HG02884 (cell line): ENCODE data around the gene CFAP61.

Experiments
- ATAC-seq: cut with Tn5 transposase; IDR thresholded peaks from one replicate; pipeline ENCODE4 v1.9.1; 2021; ENCODE audit warnings: mild to moderate bottlenecking, moderate library complexity; ENCODE audit not compliant: unreplicated experiment

The CFAP61 gene

DNA sequence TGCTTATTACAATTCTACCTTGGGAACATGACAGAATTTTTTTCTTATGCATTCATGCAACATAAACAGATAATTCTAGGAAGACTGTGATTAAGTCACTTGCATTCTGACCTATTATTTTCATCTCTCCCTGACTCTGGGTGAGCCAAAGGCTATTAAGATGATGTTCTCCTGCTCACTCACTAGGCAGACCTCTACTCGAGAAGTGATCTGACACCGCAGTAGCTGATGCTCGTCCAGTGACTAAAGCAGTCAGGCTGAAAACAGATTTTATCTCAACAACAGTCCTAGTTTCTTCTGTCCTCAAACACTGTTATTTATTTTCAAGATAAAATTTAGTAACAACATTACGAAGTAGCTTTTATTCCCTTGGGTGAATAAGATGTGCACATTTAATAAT is 17.8 kb upstream of the CFAP61 start:
- no peak for ATAC-seq

DNA sequence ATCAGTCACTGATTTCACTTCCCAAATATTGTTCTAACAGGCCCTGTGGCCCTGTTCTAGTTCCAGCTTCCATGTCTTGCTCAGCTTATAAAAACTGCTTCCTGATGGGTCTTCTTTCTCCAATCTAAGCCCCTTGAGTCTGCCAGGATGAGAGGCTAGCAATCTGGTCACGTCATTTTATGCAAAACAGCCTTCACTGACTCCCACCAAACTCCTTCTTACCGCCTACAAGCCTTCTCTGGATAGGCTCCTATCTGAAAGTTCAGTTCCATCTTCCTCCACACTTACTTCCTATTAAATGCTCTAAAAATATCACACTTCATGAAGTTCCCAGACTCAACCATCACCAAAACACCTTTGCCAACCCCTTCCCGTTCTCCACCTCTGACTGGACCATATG is 15.6 kb upstream of the CFAP61 start:
- no peak for ATAC-seq

- no peak for ATAC-seq
These were observed 14.4 kb upstream of the CFAP61 start for GRCh38 chr20:20037960-20038359.

GRCh38 chr20:20038586-20038985 is 13.7 kb upstream of the CFAP61 start:
- ATAC-seq, result no peak

- no peak for ATAC-seq
These were observed 12.5 kb upstream of the CFAP61 start for GRCh38 chr20:20039752-20040387.

GRCh38 chr20:20051767-20052073 is 612 bp upstream of the CFAP61 start:
- peak; percentile 19 for ATAC-seq

GRCh38 chr20:20060234-20060998 is 8.1 kb downstream of the CFAP61 start:
- no peak for ATAC-seq

DNA sequence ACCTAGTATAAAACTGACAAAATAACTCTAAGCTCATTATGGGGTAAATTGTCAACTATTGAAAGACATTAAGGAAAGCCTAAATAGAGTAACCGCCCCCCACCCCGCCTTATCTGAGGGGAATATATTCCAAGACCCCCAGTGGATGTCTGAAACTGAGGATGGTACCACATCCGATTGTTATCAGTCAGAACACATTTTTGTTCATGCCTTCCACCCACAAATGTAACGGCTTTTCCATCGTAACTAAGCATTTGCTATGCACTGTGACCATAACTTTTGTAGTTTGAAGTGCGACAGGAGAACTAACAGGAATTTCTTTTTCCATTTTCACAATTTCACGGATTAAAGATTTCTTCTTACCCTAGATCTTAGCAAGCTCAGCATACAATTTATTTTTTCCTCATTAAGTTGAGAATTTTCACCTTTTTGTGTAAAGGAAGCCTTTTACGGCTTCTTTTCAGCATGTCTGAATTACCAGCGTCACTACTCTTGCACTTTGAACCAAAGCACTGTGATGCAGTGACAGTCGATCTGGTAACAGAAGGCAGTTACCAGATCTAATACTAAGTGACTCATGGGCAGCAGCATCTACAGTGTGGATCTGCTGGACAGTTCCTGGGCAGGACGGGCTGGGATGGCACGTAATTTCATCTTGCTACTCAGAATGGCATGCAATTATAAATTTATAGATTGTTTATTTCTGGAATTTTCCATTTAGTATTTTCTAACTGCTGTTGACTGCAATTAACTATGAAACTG is 11.8 kb downstream of the CFAP61 start:
- no peak for ATAC-seq

GRCh38 chr20:20065361-20065760 is 13.0 kb downstream of the CFAP61 start:
- ATAC-seq, result no peak

- ATAC-seq, result no peak
These were observed 18.8 kb downstream of the CFAP61 start for GRCh38 chr20:20070871-20071726.

- no peak for ATAC-seq
These were observed 21.6 kb downstream of the CFAP61 start for GRCh38 chr20:20073801-20074371.

DNA sequence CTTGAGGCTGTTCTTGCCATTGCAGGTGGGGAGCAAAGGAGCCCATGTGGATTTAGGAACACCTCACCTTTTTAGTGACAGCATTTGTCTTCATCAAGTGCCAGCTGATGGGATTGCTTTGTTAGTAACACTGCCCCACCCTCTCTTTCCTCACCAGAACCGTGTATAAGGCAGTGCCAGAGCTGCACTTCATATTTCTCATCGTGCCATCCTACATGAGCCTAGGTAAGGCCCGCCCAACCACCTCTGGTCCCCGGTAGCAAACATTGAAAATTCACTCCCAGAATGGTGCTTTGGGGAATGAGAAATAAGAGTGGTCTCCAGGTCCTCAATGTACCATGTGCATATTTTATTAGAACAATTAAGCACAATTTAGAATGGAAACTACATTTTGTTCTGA is 22.7 kb downstream of the CFAP61 start:
- ATAC-seq, result no peak

GRCh38 chr20:20076297-20077065 is 24.1 kb downstream of the CFAP61 start:
- no peak for ATAC-seq

DNA sequence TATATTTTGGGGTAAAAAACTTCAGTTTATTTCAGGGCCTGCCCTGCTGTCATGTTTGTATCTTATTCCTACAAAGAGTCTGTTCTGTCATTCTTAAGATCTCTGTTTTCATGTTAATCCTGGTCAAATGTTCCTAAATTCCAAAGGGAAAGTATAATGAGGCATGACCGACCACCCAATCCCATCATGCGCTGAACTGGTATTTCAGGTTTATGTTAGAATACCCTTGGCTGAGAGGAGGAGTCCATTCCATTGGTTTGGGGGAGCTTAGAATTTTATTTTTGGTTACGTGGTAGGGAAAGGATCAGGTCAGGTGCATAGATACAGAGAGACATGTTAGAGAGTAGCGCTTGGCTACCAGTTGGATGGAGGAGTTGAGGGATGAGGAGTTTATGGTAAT is 25.7 kb downstream of the CFAP61 start:
- no peak for ATAC-seq

GRCh38 chr20:20079102-20079784 is 26.9 kb downstream of the CFAP61 start:
- ATAC-seq, result no peak

DNA sequence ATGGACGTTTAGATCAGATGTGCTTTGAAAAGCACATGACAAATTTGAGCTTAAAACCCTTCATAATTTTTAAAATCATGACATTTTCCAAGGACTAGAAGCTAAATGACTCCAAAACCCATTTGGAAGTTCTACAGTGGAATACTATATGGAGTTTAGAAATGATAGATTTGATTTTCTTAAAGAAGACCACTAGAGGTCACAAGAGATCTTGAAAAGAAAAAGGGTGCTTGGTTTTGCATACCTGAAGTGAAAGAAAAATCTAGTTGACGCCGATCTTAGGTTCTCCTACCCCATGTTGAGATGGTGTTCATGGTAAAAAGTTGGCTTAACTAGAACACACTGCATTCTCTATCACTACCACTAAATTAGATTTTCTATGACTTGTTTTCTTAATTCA is 31.5 kb downstream of the CFAP61 start:
- ATAC-seq, result peak; percentile 80

- no peak for ATAC-seq
These were observed 32.0 kb downstream of the CFAP61 start for GRCh38 chr20:20084296-20084752.

DNA sequence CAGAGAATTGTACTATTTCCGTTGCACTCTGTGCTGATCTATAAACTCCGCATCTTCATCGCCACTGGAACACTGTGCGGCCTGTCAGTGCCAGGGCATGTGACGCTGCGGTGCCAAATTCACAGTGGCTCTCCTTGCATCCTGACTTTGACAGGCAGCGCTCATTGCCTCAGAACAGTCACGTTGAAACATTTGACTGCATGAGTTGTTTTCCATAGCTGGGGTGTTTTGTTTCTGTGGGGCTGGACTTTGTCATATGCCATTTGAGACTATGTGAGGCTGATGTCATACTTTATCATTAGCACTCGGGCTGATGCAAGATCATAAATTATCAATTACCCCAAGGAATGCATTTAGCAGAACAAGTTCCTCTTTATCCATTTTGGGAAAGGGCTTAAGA is 32.7 kb downstream of the CFAP61 start:
- ATAC-seq, result no peak

DNA sequence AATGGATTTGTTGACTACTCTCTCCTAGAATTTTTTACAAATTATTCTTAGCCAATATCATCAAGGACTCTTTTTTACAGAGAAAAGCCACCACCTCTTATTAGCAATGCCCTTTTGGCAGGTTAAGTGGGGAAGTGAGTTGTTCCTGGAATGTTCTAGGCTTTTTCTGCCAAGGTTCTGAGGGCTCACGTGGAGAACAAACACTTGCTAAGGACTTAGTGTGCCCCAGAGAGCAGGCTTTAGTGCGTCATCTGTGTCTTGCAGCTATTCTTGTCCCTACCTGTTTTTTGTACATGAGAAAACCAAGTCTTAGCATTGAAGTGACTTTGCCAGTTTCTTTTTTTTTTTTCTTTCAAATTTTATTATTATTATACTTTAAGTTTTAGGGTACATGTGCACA is 33.5 kb downstream of the CFAP61 start:
- ATAC-seq, result no peak
